Gastrocnemius medialis (tissue), 4 donors: Measurements from ENCODE around the gene AFDN.

ENCODE experiments used
- POLR2A ChIP-seq, 2 donors: fragments of 450-650 bp; IDR thresholded peaks; one replicate each; pipeline ENCODE4 v1.6.1; 2017; ENCODE audit warnings: antibody characterized with exemption in 2 of 2, mild to moderate bottlenecking in 2 of 2, moderate library complexity in 2 of 2
- TF ChIP-seq, protein P1 (sequence below), 5 experiments: fragments of 450-650 bp in 3 of 5; fragments of 200-600 bp in 2 of 5; sonication (generic) in 2 of 5; IDR thresholded peaks in 4 of 5; conservative IDR thresholded peaks in 1 of 5; 1 replicate in 4 of 5; 2 replicates in 1 of 5; pipeline ENCODE4 v1.5.1; 2016 to 2019; ENCODE audit warnings: antibody characterized with exemption in 5 of 5, mild to moderate bottlenecking in 3 of 5, moderate library complexity in 3 of 5

DNA sequence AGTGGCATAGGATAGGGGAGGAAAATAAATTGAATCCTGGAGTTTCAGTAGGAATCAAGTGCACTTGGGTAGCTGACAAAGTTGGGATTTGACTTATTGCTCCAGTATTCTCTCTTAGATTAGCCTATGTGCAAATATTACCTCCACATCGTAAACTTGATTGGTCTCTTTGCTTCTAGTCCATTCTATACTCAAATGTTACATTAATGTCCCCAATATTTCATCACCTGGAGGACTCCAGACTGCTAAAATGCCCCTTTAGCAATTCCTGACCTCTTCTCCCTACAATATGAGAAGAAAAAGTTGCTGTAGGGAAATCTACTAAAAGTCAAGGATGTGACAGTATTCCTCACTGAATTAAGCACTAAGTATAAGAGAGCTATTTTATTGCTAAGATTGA lies 16.3 kb downstream of the AFDN start:
- TF ChIP-seq, protein P1, sequence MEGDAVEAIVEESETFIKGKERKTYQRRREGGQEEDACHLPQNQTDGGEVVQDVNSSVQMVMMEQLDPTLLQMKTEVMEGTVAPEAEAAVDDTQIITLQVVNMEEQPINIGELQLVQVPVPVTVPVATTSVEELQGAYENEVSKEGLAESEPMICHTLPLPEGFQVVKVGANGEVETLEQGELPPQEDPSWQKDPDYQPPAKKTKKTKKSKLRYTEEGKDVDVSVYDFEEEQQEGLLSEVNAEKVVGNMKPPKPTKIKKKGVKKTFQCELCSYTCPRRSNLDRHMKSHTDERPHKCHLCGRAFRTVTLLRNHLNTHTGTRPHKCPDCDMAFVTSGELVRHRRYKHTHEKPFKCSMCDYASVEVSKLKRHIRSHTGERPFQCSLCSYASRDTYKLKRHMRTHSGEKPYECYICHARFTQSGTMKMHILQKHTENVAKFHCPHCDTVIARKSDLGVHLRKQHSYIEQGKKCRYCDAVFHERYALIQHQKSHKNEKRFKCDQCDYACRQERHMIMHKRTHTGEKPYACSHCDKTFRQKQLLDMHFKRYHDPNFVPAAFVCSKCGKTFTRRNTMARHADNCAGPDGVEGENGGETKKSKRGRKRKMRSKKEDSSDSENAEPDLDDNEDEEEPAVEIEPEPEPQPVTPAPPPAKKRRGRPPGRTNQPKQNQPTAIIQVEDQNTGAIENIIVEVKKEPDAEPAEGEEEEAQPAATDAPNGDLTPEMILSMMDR (IDR thresholded peaks at IDR 0.05 in 4 of 5, conservative IDR thresholded peaks at IDR 0.05 in 1 of 5): no peak
- no peak for TF ChIP-seq POLR2A (IDR thresholded peaks at IDR 0.05)
